ENCODE data around the gene USP32. TPM values are rescaled to one million over a fixed set of nuclear protein-coding genes. Genes with fewer than 3 reads are reported as not detected.

The USP32 gene
- total and polyA plus RNA-seq, 2 donors (not counting 3 experiments of a cell fraction or from before 2014, with no cell fraction given), result 15.7 to 52.9 TPM

- Histone ChIP-seq H3K27me3 (ENCODE audit: control insufficient read depth in 2 of 2, insufficient read depth in 2 of 2, low read length in 2 of 2) (no peaks in the 10 kb centered on the region), H3K4me3 (replicated peaks in 1 of 3; ENCODE audit: insufficient read depth in 1 of 3, low read depth in 1 of 3, low read length in 3 of 3) (no peak overlapping the region), H3K4me2 (ENCODE audit: insufficient read depth, low read length) (no peak overlapping the region), H2AFZ (ENCODE audit: low read depth, low read length) (no peak overlapping the region), H3K79me2 (ENCODE audit: control insufficient read depth, insufficient read depth, low read length) (no peaks in the 10 kb centered on the region), H3K27ac (ENCODE audit: insufficient read depth, low read depth, low read length) (no peak overlapping the region), H3K9ac (replicated peaks; ENCODE audit: extremely low read depth, insufficient read depth, low read length) (no peak overlapping the region), H4K20me1 (replicated peaks; ENCODE audit: control insufficient read depth, extremely low read depth, insufficient read depth, low read length) (no peaks in the 10 kb centered on the region), H3K4me1 (ENCODE audit: control insufficient read depth, extremely low read depth, insufficient read depth, low read length) (no peaks in the 10 kb centered on the region), H3K36me3 (ENCODE audit: control insufficient read depth in 2 of 2, extremely low read depth in 1 of 2, insufficient read depth in 2 of 2, low read length in 2 of 2) (no peaks in the 10 kb centered on the region), H3K9me1 (replicated peaks; ENCODE audit: control insufficient read depth, extremely low read depth, insufficient read depth, low read length) (no peaks in the 10 kb centered on the region), H3K9me3 (replicated peaks; ENCODE audit: control insufficient read depth, insufficient read depth, low read length) (no peaks in the 10 kb centered on the region)
- no peak for DNase-seq (ENCODE audit: low read depth, low spot score)
- FAIRE-seq, result no peak
- ChIA-PET POLR2A (no interaction called here), CTCF (interaction anchor here (0.6 to 1.0 kb wide), 2 partner anchors 11 to 178 kb away, joined by 4 read pairs; no protein-coding TSS in a partner anchor)
- intact Hi-C loops (cut with micrococcal nuclease) (no loop called here), dilution Hi-C loops (cut with MboI; ENCODE audit: extremely low pct_ligation_motif_present, low sequenced_read_pairs) (no loop called here)
- TF ChIP-seq CTCF (IDR thresholded peaks at IDR 0.05; ENCODE audit: extremely low read depth in 1 of 2, insufficient read depth in 1 of 2, low read depth in 1 of 2, low read length in 2 of 2) (no peak), POLR2AphosphoS5 (IDR thresholded peaks at IDR 0.05; ENCODE audit: insufficient read depth, low read depth, low read length) (no peak), FOS (IDR thresholded peaks at IDR 0.05; ENCODE audit: borderline replicate concordance, insufficient read depth, low read length) (no peak), MAX (IDR thresholded peaks at IDR 0.05; ENCODE audit: insufficient read depth, insufficient read length) (no peak), GATA2 (IDR thresholded peaks at IDR 0.05; ENCODE audit: insufficient read depth, insufficient read length, low read depth, low read length) (no peak), EZH2 (IDR thresholded peaks at IDR 0.05; ENCODE audit: borderline replicate concordance, low read depth, low read length, severe bottlenecking) (no peak)
- no TSS peak for BruUV-seq (replicated peaks)
These were observed 18.1 kb upstream of the USP32 start for GRCh38 chr17:60410001-60410400.

All from endothelial cell of umbilical vein (primary cell).